COLO668 (cell line): Measurements from ENCODE around the gene GAS6.
A peak's percentile ranks its signal among the peaks of the same experiment; 100 is the strongest.
"Not testable (repeated sequence)": the region's sequence is repeated elsewhere in the genome, so short reads cannot be mapped to it uniquely, and the experiment has no call there.

ENCODE experiments used
- DNase-seq: peaks from one replicate; lab custom pipeline; 2025; ENCODE audit not compliant: unreplicated experiment; lab: John Stamatoyannopoulos, UW

Gene GAS6

DNA sequence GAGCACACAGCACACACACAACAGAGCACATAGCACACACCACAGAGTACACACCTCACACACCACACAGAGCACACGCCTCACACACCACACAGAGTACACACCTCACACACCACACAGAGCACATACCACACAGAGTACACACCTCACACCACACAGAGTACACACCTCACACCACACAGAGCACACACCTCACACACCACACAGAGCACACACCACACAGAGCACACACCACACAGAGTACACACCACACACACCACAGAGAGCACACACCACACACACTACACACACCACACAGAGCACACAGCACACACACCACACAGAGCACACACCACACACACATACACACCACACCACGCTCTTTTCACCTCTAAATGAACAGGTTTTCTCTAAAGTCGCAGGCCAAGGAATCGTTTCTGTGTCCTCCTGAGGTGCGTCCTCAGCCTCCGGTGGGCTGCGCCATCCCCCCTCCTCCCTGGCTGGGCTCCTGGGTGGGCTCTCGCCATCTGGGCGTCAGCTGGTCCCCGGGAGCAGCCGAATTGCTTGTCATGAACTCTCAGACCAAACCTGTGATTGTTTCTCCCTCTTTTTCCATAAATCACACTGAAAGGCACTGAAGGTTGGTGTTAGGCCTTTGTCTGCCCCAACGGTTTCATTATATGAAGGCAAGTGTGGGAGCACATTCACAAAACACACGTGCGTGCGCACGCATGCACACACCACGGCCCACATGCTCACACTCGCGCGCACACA, 67.5 kb downstream of the GAS6 start:
- no peak for DNase-seq

DNA sequence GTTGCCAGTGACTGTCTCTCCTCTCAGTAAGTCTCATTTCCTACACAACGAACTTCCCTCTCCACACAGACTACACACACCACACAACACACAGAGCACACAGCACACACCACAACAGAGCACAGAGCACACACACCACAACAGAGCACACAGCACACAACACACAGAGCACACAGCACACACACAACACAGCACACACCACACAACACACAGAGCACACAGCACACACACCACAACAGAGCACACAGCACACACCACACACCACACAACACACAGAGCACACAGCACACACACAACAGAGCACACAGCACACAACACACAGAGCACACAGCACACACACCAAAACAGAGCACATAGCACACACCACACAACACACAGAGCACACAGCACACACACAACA, 68.5 kb downstream of the GAS6 start:
- not testable (repeated sequence) for DNase-seq

DNA sequence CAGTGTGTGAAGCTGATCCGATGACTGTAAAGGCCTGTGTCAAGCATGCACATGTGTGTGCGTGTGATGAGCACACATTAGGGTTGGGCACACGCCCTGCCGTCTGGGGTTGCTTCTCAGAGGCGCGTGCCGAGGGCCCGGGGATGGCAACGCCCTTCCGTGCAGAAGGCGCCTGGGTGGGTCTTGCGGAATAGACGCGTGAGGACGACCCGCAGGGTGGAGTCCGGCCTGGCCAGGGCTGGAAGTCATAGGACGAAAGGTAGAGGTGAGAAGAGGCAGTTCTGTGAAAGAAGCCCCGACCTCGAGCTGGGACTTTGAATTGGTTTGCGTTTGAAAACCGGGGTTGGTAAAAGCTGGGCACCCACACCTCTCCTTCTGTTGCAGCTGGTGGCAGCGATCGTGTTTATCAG, 69.1 kb downstream of the GAS6 start:
- DNase-seq: no peak

DNA sequence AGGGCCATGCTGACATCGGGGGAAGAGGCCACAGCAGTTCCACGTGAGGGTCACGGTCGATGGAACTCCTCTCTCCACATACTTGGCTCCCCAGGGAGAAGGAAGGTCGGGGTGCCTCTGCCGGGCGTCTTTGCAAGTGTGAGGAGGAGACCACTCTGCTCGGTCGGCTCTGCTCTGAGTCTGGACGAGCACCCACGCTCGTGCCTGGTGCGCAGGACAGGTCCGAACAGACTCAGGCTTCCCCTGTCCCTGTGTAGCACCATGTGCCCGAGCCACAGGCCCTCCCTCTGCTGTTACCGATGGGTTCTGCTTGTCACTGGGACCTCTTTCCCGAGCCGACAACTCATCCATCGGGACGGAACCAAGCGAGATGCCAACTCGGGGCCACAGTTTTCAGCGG, 69.8 kb downstream of the GAS6 start:
- DNase-seq: no peak

DNA sequence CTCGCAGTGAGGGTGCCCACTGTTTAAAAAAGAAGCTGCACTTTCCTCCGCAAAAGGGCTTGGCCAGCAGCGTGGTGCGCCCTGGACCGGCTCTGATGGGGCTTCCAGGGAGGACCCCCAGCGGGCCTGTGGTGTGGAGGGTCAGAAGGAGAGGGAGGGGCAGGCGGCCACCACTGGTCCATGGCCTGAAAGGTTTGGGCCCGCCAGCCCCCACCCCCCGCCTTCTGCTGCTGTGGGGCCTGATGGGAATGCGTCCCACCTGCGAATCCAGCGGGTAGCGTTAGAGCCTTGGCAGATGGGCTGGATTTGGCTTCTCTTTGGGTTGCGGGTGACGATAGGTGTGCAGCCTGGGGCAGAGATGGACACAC, 70.2 kb downstream of the GAS6 start:
- no peak for DNase-seq

DNA sequence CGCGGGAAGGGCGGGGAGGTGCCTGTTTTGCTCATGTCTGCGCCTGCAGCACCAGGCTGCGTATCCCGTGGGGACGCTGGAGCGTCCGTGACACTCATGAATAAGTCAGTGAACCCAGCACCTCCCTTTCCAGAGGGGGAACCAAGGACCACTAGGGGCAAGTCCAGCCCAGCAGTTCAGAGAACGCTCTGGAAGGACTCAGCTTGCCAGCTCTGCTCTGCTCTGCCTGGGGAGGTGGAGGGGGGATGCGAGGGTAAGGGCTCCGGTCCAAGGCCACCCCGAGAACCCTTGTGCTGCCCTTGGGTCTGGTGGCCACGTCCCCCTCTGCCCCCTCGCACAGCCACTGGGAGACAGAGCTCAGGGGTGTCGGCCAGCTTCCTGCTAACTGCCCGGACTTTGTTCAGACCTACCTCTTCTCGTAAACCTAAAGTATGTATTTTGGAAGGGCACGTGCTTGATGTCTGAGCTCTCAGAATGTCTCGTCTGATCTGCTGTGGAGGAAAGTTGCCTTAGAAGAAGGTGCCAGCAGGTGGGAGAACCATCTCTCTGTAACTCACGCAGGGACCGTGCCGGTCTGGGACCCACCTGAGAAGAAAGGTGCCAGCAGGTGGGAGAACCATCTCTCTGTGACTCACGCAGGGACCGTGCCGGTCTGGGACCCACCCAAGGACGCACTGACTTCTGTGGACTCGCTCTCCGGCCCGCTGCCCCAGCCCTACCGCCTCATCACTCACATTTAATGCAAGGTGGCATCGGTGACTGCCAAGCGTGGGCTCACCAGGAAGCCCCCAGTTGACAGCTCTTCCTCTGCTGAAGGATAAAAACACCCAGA, 70.8 kb downstream of the GAS6 start:
- DNase-seq: no peak

DNA sequence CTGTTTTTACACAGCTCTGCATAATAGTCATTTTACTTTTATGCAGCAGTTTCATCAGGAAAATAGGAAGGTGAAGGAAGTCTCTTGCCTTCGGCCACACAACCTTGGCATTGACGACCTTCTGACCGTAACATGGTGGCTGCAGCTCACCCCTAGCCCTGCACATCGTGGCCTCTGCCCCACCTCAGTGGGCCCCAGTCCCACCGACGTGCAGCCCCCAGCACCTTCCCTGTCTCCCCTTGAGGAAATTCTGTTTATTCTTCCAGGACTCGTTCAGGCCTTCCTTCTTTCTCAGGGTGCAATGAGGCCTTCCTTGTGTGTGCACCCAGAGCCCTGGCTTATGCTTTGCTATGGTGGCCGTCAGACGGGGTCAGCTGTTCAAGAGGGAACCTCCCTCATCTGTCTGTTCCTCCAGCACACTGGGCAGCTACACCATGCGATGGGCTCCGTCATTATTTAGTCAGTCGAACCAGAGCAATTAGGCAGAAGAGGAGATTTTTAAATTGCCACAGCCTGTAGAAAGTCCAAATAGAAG, 71.6 kb downstream of the GAS6 start:
- DNase-seq: no peak

DNA sequence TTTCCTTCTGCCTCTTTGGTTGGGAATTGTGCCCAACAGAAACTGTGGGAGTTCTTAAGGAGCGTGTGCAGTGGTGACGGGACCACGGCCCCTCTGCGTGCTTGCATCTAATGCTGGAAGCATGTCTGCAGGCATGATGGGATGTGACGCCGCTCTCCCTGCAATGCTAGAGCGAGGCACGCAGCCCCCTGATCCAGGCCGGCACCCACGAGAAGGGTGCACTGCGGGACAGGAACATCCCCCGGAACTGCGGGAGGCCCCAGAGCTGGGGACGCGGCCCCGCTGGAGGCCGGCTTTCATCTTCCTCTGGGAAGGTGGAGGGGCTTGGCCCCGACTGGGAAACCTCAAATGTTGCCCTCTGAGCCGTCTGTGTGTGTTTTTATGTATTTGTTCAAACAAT, 72.1 kb downstream of the GAS6 start:
- no peak for DNase-seq

DNA sequence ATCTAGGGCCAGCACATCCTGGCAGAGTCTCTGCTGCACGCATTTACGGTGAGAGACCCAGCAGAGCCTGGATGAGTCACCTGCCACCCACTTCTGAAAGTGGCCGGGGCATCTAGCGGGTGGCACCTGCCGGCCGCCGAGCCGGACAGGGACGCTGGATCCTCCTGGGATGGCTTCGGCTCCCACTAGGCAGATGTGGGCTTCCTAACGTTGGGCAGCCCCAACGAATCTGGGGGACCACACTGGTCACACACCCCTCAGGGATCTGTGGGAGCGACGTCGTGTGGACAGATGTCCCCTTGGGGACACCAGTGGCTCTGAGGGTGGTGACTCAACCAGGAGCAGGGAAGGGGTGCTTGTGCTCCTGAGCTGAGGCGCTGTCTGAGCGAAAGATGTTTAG, 72.7 kb downstream of the GAS6 start:
- DNase-seq: no peak

DNA sequence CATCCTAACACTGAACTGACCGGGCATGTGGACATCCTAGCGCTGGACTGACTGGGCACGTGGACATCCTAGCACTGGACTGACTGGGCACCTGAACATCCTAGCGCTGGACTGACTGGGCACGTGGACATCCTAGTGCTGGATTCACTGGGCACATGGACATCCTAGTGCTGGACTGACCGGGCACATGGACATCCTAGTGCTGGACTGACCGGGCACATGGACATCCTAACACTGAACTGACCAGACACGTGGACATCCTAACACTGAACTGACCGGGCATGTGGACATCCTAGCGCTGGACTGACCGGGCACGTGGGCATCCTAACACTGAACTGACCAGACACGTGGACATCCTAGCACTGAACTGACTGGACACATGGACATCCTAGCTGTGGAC, 73.9 kb downstream of the GAS6 start:
- not testable (repeated sequence) for DNase-seq

DNA sequence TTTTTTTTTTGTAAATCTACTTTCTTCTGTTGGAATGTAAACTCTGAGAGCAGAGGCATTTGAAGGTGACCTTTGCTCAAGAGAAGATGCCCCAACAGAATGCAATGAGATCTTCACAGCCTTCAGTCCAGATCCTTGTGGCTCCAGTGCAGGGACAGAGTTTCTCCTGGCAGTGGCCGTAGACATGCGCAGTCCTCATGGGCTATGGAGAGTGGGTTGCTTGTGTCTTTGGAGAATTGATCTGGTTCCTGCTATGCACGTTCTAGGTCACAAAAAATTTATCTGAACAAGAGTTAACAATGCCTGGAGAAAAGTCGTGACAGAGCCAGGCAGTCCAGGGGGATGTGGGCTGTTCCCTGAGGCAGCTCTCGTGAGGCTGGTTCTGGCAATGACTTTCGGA, 74.7 kb downstream of the GAS6 start:
- no peak for DNase-seq

DNA sequence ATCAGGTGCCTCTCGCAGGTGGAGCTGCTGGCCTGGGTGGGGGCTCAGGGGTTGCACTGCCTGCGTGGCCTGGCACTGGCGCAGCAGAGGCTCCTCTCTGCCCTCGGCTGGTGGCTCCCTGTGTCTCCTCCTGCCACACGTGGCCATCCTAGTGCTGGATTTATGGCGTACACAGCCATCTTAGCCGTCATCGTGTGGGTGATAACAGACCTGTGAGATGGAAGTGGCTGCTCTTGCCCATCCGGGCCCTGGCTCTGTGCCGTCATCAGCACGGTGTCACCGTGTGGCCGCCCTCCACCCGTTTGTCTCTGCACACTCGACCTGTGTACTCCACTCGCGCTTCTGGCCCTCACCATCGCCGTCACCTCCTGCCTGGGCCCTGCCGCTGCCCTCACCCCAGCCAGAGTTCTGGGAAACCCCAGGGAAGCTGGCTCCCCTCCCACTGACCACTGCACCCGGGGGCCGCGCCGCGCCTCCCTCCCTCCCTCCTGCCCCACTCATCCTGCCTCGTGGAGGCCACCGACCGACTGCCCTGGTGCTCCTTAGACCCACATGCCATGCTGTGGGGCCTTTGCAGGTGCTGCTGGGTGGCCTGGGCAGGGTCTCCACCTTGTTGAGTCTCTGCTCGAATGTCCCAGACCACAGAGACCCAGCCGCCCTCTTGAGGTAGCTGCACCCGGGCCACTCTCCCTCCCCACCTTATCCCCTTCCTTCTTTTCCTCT, 75.3 kb downstream of the GAS6 start:
- no peak for DNase-seq

DNA sequence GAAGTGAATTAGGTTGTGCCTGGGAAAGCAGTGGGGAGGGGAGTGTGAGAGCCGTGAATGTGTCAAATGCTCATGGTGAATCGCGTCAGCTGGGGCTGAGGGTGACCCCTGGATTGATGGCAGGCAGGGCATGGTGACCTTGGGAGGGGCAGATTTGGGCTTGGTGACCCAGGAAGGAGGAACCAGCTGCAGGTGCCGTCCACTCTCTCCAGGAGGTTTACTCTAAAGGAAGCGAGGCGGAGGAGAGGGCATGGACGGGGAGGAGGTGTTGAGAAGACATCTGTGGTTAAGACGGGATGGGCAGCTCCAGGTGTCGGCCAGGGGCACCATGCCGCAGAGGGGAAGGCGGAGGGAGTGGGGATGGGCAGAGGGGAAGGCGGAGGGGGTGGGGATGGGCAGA, 76.2 kb downstream of the GAS6 start:
- no peak for DNase-seq

DNA sequence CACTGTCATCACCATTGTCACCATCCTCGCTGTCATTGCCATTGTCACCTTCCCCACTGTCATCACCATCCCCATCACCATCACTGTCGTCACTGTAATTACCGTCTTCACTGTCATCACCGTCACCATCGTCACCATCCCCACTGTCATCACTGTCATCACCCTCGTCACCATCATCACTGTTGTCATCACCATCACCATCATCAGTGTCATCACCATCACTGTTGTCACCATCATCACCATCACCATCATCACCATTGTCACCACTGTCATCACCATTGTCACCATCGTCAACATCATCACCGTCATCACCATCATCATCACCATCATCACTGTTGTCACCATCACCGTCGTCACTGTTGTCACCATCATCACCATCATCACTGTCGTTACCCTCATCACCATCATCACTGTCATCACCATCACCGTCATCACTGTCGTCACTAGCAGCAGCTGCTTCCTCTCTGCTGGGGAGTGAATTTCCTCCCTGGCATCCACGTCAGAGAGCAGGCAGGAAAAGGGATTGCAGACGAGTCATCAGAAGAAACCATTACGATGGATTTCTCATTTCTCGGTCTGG, 77.5 kb downstream of the GAS6 start:
- no peak for DNase-seq

DNA sequence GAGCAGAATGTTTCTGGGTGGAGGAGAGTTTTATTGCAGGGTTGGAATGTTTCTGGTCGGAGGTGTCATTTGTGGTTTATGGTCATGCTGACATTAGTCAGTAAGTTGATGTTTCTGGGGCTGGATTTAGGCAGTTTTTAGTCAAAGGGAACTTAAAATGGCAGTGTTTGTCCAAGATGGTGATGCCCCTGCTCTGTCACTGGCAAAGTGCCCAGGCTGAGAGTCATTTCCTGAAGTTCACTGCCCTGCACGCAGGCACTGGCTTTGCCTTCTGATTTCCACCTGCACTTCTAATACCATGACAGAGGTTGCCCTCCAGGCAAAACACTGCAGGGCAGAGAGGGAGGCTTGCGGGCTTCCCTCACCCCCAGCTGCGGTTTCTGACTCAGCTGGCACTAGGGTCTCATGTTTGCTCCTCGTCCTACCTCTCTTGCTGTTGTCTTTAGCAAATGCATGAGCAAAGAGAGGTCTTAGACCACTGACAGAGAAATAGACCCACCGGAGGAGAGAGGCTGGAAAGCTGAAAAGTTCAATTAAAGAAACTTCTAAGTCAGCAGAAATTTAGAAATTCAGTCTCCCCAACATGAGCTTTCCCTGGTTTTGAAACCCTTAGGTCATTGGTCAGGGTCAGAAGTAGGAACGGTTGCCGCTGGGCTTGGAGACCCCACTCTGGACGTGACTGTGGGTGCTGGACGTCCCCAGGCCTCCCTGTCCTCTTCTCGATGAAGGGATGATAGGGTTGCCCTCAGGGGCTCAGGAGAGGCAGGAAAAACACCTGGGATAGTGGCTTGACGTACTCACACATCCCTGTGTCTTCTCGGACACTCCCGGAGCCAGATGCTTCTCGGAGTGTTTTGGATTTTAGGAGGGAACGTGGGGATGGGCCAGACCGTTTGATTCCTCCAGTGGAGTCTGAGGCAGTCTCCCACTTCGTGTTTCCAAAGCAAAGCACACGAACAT, 78.5 kb downstream of the GAS6 start:
- DNase-seq: peak; percentile 83

DNA sequence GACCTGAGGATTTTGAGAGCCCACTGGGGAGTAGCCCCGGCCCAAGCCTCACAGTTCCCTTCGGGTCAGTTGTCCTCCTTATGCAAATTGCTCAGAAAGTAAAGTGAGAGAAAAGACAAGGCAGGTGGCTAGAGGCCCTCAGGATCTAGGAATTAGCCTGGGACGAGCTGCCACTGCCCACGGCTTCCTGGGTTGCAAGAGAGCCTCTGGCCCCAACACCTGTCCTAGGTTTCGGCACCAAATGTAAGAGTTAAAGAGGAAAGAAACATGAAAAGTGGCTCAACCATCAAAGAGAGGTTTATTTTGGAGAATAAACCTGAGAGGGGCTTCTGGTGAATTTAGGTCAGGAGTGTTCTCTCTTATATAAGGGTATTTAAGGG, 79.2 kb downstream of the GAS6 start:
- DNase-seq: no peak

DNA sequence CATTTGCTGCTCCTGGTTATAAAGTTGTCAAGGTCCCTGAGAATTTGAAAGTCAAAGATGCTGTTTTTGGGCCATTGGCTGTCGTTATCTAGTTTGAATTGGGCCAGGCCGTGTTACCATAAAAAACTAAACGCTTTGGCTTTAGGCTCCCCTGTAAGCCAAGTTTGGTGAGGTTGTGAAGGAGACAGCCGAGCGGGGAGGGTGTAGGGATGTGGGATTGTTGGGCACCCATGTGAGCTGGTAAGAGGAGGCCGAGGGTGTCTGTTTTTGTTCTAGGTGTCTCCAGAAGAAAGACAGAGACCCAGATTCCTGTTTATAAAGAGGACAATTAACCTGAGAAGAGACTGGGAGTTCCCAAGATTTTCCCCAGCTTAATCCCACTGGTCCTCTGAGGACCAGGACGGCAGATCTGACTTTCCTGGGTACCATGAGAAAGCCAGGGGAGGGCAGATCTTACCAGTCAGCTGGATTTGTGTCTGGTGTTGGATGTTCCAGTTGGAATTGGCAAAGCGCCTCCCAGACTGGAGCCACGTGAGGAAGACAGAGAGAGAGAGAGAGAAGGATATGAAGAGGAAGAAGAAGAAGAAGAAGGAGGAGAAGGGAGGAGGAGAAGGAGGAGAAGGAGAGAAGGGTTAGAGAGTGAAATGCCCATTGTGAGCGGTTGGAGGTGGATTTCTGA, 79.8 kb downstream of the GAS6 start:
- DNase-seq: no peak

DNA sequence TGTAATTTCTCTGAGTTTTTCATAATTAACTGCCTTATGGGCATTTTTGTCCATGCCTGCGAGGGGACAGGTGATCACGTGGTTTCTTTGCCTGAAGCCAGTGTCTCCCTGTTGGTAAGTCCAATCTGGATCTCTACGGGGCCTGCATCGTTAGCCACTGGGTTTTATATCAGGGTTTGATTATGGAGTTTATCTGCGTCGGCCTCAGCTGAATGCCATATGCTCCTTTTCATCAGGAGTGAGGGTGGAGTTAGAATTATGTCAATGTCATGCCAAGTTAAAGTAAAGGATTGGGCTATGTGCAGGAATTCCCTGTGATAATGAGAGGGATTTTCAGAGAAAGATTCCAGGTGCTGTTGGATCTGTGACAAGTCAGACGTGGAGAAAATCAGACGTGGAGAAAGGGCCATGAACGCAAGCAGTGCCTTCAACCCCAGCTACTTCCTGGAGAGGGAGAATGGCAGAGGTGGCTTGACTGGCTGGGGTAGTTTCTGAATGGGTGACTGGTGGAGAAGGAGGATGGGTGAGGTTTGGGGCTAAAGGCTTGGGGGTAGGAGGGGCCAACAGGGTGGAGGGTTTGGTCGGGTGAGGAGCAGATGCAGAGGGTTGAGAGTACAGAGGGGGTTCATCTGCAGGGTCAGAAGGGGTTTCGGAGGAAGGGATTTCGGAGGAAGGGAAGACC, 80.5 kb downstream of the GAS6 start:
- DNase-seq: no peak

DNA sequence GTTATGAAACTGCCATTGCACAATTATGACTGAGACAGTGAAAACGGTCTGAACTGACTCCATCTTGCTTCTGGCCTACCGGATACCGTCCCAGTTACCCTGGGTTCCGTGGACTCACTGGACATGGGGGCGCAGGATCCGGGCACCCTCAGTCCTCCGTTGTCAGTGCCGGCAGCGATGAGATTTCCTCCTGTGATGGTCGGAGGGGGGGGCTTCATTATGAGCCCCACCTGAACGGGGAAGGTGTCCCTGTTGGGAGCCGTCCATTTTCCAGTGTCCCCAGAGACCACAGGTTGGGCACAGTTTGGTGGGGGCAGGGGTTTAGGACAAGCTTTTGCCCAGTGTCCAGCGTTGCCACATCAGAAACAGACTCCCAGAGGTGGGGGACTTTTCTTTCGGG, 81.4 kb downstream of the GAS6 start:
- no peak for DNase-seq
